GM23338 (cell line): ENCODE measurements around the gene MCU.

Experiments
- POLR2AphosphoS5 ChIP-seq: IDR thresholded peaks from 2 replicates; pipeline ENCODE4 v1.6.1; 2016; ENCODE audit warnings: antibody characterized with exemption, low read depth
- TF ChIP-seq, protein P1 (sequence below), 2 experiments: fragments of 200-600 bp in 1 of 2; sonication (generic) in 1 of 2; conservative IDR thresholded peaks; 2 replicates each; pipeline versions ENCODE4 v1.5.1 to v1.6.1; 2016 to 2017; ENCODE audit warnings: antibody characterized with exemption in 2 of 2, low read depth in 2 of 2, mild to moderate bottlenecking in 2 of 2, moderate library complexity in 1 of 2
- TF ChIP-seq, protein P2 (sequence below): IDR thresholded peaks from one replicate; pipeline ENCODE4 v1.6.1; 2018; ENCODE audit warnings: antibody characterized with exemption; ENCODE audit not compliant: unreplicated experiment

DNA sequence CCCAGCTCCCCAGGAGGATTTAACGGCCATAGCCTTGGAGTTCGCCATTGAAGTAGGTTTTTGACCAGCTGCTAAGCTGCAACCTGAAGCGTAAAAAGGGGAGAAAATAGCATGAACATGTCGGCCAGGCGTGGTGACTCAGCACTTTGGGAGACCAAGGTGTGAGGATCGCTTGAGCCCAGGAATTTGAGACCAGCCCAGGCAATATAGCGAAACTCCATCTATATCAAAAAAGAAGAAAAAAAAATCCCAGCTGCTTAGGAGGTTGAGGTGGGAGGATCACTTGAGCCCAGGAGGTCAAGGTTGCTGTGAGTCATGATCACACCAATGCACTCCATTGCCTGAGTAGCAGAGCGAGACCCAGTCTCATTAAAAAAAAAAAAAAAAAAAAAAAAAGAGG, 32.2 kb upstream of the MCU start:
- TF ChIP-seq, protein P1, sequence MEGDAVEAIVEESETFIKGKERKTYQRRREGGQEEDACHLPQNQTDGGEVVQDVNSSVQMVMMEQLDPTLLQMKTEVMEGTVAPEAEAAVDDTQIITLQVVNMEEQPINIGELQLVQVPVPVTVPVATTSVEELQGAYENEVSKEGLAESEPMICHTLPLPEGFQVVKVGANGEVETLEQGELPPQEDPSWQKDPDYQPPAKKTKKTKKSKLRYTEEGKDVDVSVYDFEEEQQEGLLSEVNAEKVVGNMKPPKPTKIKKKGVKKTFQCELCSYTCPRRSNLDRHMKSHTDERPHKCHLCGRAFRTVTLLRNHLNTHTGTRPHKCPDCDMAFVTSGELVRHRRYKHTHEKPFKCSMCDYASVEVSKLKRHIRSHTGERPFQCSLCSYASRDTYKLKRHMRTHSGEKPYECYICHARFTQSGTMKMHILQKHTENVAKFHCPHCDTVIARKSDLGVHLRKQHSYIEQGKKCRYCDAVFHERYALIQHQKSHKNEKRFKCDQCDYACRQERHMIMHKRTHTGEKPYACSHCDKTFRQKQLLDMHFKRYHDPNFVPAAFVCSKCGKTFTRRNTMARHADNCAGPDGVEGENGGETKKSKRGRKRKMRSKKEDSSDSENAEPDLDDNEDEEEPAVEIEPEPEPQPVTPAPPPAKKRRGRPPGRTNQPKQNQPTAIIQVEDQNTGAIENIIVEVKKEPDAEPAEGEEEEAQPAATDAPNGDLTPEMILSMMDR (conservative IDR thresholded peaks at IDR 0.05; ENCODE audit: low read depth in 2 of 2): no peak
- no peak for TF ChIP-seq POLR2AphosphoS5
- TF ChIP-seq, protein P2, sequence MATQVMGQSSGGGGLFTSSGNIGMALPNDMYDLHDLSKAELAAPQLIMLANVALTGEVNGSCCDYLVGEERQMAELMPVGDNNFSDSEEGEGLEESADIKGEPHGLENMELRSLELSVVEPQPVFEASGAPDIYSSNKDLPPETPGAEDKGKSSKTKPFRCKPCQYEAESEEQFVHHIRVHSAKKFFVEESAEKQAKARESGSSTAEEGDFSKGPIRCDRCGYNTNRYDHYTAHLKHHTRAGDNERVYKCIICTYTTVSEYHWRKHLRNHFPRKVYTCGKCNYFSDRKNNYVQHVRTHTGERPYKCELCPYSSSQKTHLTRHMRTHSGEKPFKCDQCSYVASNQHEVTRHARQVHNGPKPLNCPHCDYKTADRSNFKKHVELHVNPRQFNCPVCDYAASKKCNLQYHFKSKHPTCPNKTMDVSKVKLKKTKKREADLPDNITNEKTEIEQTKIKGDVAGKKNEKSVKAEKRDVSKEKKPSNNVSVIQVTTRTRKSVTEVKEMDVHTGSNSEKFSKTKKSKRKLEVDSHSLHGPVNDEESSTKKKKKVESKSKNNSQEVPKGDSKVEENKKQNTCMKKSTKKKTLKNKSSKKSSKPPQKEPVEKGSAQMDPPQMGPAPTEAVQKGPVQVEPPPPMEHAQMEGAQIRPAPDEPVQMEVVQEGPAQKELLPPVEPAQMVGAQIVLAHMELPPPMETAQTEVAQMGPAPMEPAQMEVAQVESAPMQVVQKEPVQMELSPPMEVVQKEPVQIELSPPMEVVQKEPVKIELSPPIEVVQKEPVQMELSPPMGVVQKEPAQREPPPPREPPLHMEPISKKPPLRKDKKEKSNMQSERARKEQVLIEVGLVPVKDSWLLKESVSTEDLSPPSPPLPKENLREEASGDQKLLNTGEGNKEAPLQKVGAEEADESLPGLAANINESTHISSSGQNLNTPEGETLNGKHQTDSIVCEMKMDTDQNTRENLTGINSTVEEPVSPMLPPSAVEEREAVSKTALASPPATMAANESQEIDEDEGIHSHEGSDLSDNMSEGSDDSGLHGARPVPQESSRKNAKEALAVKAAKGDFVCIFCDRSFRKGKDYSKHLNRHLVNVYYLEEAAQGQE: no peak
